ENCODE data around the gene DNMT1. TPM values are rescaled to one million over a fixed set of nuclear protein-coding genes. Genes with fewer than 3 reads are reported as not detected.

The DNMT1 gene
- total RNA-seq, 2 donors from 2014 or later = 17.2 to 27.7 TPM

GRCh38 chr19:10224337-10224736 lies 29.6 kb upstream of the DNMT1 start:
- TF ChIP-seq, protein P1, sequence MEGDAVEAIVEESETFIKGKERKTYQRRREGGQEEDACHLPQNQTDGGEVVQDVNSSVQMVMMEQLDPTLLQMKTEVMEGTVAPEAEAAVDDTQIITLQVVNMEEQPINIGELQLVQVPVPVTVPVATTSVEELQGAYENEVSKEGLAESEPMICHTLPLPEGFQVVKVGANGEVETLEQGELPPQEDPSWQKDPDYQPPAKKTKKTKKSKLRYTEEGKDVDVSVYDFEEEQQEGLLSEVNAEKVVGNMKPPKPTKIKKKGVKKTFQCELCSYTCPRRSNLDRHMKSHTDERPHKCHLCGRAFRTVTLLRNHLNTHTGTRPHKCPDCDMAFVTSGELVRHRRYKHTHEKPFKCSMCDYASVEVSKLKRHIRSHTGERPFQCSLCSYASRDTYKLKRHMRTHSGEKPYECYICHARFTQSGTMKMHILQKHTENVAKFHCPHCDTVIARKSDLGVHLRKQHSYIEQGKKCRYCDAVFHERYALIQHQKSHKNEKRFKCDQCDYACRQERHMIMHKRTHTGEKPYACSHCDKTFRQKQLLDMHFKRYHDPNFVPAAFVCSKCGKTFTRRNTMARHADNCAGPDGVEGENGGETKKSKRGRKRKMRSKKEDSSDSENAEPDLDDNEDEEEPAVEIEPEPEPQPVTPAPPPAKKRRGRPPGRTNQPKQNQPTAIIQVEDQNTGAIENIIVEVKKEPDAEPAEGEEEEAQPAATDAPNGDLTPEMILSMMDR (IDR thresholded peaks at IDR 0.05) = no peak
- H3K27ac ChIP-seq = no peak overlapping the region
- H3K4me1 ChIP-seq = peaks cover 0 to 34% of the 10 kb centered on the region in 2 donors
- no peak overlapping the region for H3K4me3 ChIP-seq
- H3K27me3 ChIP-seq = no peaks in the 10 kb centered on the region
- no peak for DNase-seq (ENCODE audit: low spot score)
- peaks cover 11% of the 10 kb centered on the region for H3K36me3 ChIP-seq
- no peaks in the 10 kb centered on the region for H3K9me3 ChIP-seq

DNA sequence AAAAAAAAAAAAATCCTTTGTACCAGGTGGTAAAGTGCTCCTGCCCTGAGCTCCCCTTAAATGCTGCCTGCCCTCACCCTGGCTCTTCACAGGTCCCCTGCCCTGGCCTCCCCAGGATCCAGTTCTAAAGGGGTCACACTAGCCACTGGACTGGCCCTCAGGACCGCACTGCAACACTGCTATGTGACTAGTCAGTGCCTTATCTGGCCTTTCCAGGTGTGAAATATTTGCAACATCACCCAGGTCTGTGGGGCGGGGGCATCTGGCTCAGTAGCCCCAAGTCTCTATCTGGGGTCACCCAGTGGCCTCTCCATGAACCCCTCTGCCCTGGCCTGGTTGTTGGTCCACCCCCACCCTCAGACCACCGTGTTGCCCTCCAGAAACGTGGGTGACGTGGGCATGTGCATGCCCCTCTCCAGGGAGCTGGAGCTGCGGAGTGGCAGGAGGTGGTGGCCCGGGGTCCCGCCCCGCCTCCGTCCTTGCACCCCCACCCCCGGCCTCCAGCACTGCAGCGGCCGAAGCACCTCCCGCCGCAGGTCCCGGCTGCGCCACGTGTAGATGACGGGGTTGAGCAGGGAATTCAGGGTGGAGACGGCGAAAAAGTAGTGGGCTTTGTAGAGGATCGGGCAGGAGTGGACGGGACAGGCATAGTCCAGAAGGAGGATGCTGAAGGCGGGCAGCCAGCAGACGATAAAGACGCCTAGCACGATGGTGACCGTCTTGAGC lies 28.9 kb upstream of the DNMT1 start:
- Histone ChIP-seq H3K27me3 (no peaks in the 10 kb centered on the region), H3K27ac (no peak overlapping the region), H3K9me3 (no peaks in the 10 kb centered on the region), H3K4me1 (peaks cover 0 to 29% of the 10 kb centered on the region in 2 donors), H3K36me3 (peaks cover 11% of the 10 kb centered on the region), H3K4me3 (no peak overlapping the region)
- TF ChIP-seq, protein P1 (IDR thresholded peaks at IDR 0.05) = no peak
- DNase-seq (ENCODE audit: low spot score) = no peak

DNA sequence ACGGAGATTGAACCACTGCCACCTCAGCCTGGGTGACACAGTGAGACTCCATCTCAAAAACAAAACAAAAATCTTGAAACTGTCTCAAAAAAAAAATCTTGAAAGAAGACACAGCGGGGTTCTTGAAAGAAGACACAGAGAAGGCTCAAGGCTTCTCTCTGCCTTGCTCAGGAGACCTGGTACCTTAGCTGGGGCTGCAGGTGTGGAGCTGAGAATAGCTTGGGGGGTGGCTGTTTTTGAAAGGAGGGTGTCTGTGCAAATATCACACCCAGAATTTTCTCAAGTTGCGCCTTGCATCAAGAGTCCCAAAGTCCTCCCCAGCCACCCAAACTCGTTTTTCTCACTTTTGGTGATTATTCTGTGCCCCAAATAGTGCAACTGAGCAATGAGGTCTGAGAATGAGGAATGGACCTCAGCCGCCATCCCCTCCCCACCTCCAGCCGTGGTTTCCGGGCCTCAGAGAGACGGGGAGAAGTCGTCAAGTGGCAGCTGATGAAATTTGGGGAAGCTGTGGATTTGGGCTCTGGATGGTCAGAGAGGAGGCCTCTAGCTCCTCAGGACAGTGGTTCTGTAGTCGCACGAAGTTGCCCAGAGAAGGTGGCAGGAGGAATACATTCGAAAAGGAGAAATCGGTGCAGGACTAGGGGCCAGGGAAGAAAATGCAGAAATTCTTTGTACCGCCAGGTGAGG lies 27.6 kb upstream of the DNMT1 start:
- peaks cover 11% of the 10 kb centered on the region for H3K36me3 ChIP-seq
- TF ChIP-seq, protein P1 (IDR thresholded peaks at IDR 0.05) = no peak
- peaks cover 0 to 19% of the 10 kb centered on the region in 2 donors for H3K4me1 ChIP-seq
- H3K27ac ChIP-seq = no peak overlapping the region
- no peaks in the 10 kb centered on the region for H3K27me3 ChIP-seq
- H3K9me3 ChIP-seq = no peaks in the 10 kb centered on the region
- no peak for DNase-seq (ENCODE audit: low spot score)
- no peak overlapping the region for H3K4me3 ChIP-seq

DNA sequence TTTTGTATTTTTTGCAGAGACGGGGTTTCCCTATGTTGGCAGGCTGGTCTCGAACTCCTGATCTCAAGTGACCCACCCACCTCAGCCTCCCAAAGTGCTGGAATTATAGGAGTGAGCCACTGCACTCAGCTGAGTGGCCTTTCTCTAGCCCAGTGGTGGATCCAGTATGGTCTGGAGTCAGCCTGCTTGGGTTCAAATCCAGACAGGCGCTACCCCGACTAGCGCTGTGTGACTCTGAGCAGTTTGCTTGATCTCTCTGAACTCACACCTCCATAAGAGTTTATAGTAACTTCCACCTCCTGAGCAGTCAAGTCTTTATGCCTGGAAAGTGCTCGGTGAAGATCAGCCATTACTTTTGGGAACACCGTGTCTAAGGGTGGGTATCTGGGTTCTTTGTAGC lies 25.9 kb upstream of the DNMT1 start:
- H3K27ac ChIP-seq = no peak overlapping the region
- TF ChIP-seq, protein P1 (IDR thresholded peaks at IDR 0.05) = no peak
- peaks cover 0 to 3% of the 10 kb centered on the region in 2 donors for H3K4me1 ChIP-seq
- H3K27me3 ChIP-seq = no peaks in the 10 kb centered on the region
- no peak for DNase-seq (ENCODE audit: low spot score)
- H3K36me3 ChIP-seq = peaks cover 11% of the 10 kb centered on the region
- H3K4me3 ChIP-seq = no peak overlapping the region
- no peaks in the 10 kb centered on the region for H3K9me3 ChIP-seq

- TF ChIP-seq, protein P1 (IDR thresholded peaks at IDR 0.05) = no peak
- no peaks in the 10 kb centered on the region for H3K27me3 ChIP-seq
- H3K4me3 ChIP-seq = no peak overlapping the region
- H3K36me3 ChIP-seq = peaks cover 11% of the 10 kb centered on the region
- no peak overlapping the region for H3K27ac ChIP-seq
- no peaks in the 10 kb centered on the region for H3K4me1 ChIP-seq
- H3K9me3 ChIP-seq = no peaks in the 10 kb centered on the region
- no peak for DNase-seq (ENCODE audit: low spot score)
Measured at GRCh38 chr19:10219678-10220077, 24.9 kb upstream of the DNMT1 start.
